ENCODE results near the gene MAPKAPK2.

GRCh38 chr1:206696812-206697585, 12.3 kb downstream of the MAPKAPK2 start:
- no peak for TF ChIP-seq KLF13 (CRISPR knock-in tag; IDR thresholded peaks at IDR 0.05)
- no peak for TF ChIP-seq ZNF121 (CRISPR knock-in tag; IDR thresholded peaks at IDR 0.05)
- TF ChIP-seq ZNF224 (CRISPR knock-in tag; IDR thresholded peaks at IDR 0.05) = no peak
- TF ChIP-seq EZH2 (conservative IDR thresholded peaks at IDR 0.05; ENCODE audit: low read depth, low read length) = no peak
- TF ChIP-seq RARG (CRISPR knock-in tag; IDR thresholded peaks at IDR 0.05; ENCODE audit: low read depth) = no peak
- no peak for TF ChIP-seq RFX5 (IDR thresholded peaks at IDR 0.05; ENCODE audit: low read depth, low read length)
